Fibroblast of lung (primary cell): ENCODE results near the gene SECTM1. TPM values are rescaled to one million over a fixed set of nuclear protein-coding genes. Genes with fewer than 3 reads are reported as not detected.

Experiments
- DNase-seq, 2 donors: peaks; one replicate each; pipeline versions ENCODE4 v3.0.0 to v3.0.0-alpha.2; 2010; ENCODE audit warnings: low read depth in 2 of 2
- H2AFZ ChIP-seq: 2 replicates; pipeline ENCODE4 v1.5.1; 2012; ENCODE audit warnings: low read length, control low read depth, inconsistent platforms
- H3K27ac ChIP-seq: 2 replicates; pipeline ENCODE4 v1.5.1; 2011; ENCODE audit warnings: low read length, control low read depth; ENCODE audit not compliant: insufficient read depth
- H3K27me3 ChIP-seq: 2 replicates; pipeline ENCODE4 v1.5.1; 2011; ENCODE audit warnings: mild to moderate bottlenecking, low read length; ENCODE audit not compliant: control insufficient read depth, insufficient read depth
- H3K36me3 ChIP-seq: 2 replicates; pipeline ENCODE4 v1.5.1; 2011; ENCODE audit warnings: low read length; ENCODE audit not compliant: control insufficient read depth, insufficient read depth
- H3K4me1 ChIP-seq: 2 replicates; pipeline ENCODE4 v1.5.1; 2011; ENCODE audit warnings: low read length; ENCODE audit not compliant: control insufficient read depth, insufficient read depth; ENCODE audit errors: extremely low read depth
- H3K4me2 ChIP-seq: 2 replicates; pipeline ENCODE4 v1.5.1; 2011; ENCODE audit warnings: low read length, control low read depth; ENCODE audit not compliant: insufficient read depth; ENCODE audit errors: extremely low read depth
- H3K4me3 ChIP-seq, 4 experiments: fragments of 200-600 bp in 1 of 4; sonication (generic) in 1 of 4; replicated peaks in 1 of 4; 2 replicates each; pipeline ENCODE4 v1.5.1; 2011 to 2016; ENCODE audit warnings: low read length in 4 of 4, low read depth in 3 of 4, mild to moderate bottlenecking in 3 of 4, control low read depth in 2 of 4, inconsistent platforms in 1 of 4, mixed read lengths in 1 of 4; ENCODE audit not compliant: insufficient read depth in 1 of 4; ENCODE audit errors: control extremely low read depth in 1 of 4
- H3K79me2 ChIP-seq: 2 replicates; pipeline ENCODE4 v1.5.1; 2012; ENCODE audit warnings: mild to moderate bottlenecking, low read length, inconsistent platforms; ENCODE audit not compliant: control insufficient read depth, insufficient read depth
- H3K9ac ChIP-seq: 2 replicates; pipeline ENCODE4 v1.5.1; 2011; ENCODE audit warnings: mild to moderate bottlenecking, low read length, control low read depth; ENCODE audit not compliant: insufficient read depth
- H3K9me3 ChIP-seq: 2 replicates; pipeline ENCODE4 v1.5.1; 2012; ENCODE audit warnings: low read depth, low read length; ENCODE audit not compliant: control insufficient read depth, insufficient read depth
- H4K20me1 ChIP-seq: 2 replicates; pipeline ENCODE4 v1.5.1; 2011; ENCODE audit warnings: low read length; ENCODE audit not compliant: control insufficient read depth, insufficient read depth; ENCODE audit errors: extremely low read depth
- EZH2 ChIP-seq: IDR thresholded peaks from 2 replicates; pipeline ENCODE4 v1.5.1; 2012; ENCODE audit warnings: low read length, control low read depth, mild to moderate bottlenecking; ENCODE audit errors: missing control alignments
- polyA plus RNA-seq, 2 donors: library from polyadenylated mRNA; depleted of rRNA in 1 of 2; stranded (reverse) in 1 of 2; unstranded in 1 of 2; fragments of >200 nt; gene quantifications; 2 replicates each; pipeline ENCODE4 v1.2.1, GENCODE V29; 2011 to 2012; ENCODE audit warnings: missing spikeins in 1 of 2
- total RNA-seq: library from RNA; depleted of rRNA; stranded (reverse); fragments of >200 nt; gene quantifications from 2 replicates; pipeline ENCODE4 v1.2.1, GENCODE V29; 2014
- TF ChIP-seq, protein P1 (sequence below), 2 donors: IDR thresholded peaks in 1 of 2; conservative IDR thresholded peaks in 1 of 2; 1 replicate in 1 of 2; 2 replicates in 1 of 2; pipeline ENCODE4 v1.5.1; 2011 to 2012; ENCODE audit warnings: low read length in 2 of 2, control low read depth in 1 of 2, inconsistent platforms in 1 of 2, low read depth in 1 of 2, mild to moderate bottlenecking in 1 of 2

The SECTM1 gene
- total and polyA plus RNA-seq, 2 donors (not counting 1 experiment from before 2014, with no cell fraction given) = 17.3 to 17.5 TPM

- Histone ChIP-seq H3K27ac (no peak within 1 kb of the TSS), H3K27me3 (peaks cover 16% of the 10 kb centered on the region), H3K9ac (no peak within 1 kb of the TSS), H3K4me2 (no peak within 1 kb of the TSS), H3K36me3 (no peaks in the 10 kb centered on the region), H2AFZ (no peak within 1 kb of the TSS), H3K4me3 (no peak within 1 kb of the TSS), H3K79me2 (no peaks in the 10 kb centered on the region), H4K20me1 (no peaks in the 10 kb centered on the region), H3K9me3 (no peaks in the 10 kb centered on the region), H3K4me1 (peaks cover 5% of the 10 kb centered on the region)
- TF ChIP-seq EZH2 = no peak
- TF ChIP-seq, protein P1, sequence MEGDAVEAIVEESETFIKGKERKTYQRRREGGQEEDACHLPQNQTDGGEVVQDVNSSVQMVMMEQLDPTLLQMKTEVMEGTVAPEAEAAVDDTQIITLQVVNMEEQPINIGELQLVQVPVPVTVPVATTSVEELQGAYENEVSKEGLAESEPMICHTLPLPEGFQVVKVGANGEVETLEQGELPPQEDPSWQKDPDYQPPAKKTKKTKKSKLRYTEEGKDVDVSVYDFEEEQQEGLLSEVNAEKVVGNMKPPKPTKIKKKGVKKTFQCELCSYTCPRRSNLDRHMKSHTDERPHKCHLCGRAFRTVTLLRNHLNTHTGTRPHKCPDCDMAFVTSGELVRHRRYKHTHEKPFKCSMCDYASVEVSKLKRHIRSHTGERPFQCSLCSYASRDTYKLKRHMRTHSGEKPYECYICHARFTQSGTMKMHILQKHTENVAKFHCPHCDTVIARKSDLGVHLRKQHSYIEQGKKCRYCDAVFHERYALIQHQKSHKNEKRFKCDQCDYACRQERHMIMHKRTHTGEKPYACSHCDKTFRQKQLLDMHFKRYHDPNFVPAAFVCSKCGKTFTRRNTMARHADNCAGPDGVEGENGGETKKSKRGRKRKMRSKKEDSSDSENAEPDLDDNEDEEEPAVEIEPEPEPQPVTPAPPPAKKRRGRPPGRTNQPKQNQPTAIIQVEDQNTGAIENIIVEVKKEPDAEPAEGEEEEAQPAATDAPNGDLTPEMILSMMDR (conservative IDR thresholded peaks at IDR 0.05 in 1 of 2, IDR thresholded peaks at IDR 0.05 in 1 of 2; ENCODE audit: low read depth in 1 of 2, low read length in 2 of 2) = no peak
- no peak for DNase-seq
Measured at GRCh38 chr17:82358465-82359350, 25.1 kb upstream of the SECTM1 start, which contains the start of gene TEX19. Gene TEX19, plus strand, starts transcription at chr17:82359247. Its CDS starts 2,904 bp downstream, at chr17:82362151.

- Histone ChIP-seq H3K9ac (no peak overlapping the region), H3K27ac (no peak overlapping the region), H3K79me2 (no peaks in the 10 kb centered on the region), H2AFZ (no peak overlapping the region), H4K20me1 (no peaks in the 10 kb centered on the region), H3K36me3 (no peaks in the 10 kb centered on the region), H3K9me3 (no peaks in the 10 kb centered on the region), H3K4me1 (peaks cover 5% of the 10 kb centered on the region), H3K27me3 (peaks cover 14% of the 10 kb centered on the region), H3K4me2 (no peak overlapping the region), H3K4me3 (no peak overlapping the region)
- DNase-seq = no peak
- TF ChIP-seq EZH2 = no peak
- TF ChIP-seq, protein P1 (conservative IDR thresholded peaks at IDR 0.05 in 1 of 2, IDR thresholded peaks at IDR 0.05 in 1 of 2; ENCODE audit: low read depth in 1 of 2, low read length in 2 of 2) = no peak
Measured at GRCh38 chr17:82357394-82357793, 23.8 kb upstream of the SECTM1 start.

- H3K27me3 ChIP-seq = peaks cover 14% of the 10 kb centered on the region
- H3K4me1 ChIP-seq = peaks cover 5% of the 10 kb centered on the region
- no peaks in the 10 kb centered on the region for H3K79me2 ChIP-seq
- DNase-seq = no peak
- no peak overlapping the region for H3K4me3 ChIP-seq
- no peak overlapping the region for H3K27ac ChIP-seq
- H3K36me3 ChIP-seq = no peaks in the 10 kb centered on the region
- TF ChIP-seq, protein P1 (conservative IDR thresholded peaks at IDR 0.05 in 1 of 2, IDR thresholded peaks at IDR 0.05 in 1 of 2; ENCODE audit: low read depth in 1 of 2, low read length in 2 of 2) = no peak
- H2AFZ ChIP-seq = no peak overlapping the region
- H3K9me3 ChIP-seq = no peaks in the 10 kb centered on the region
- H3K9ac ChIP-seq = no peak overlapping the region
- H3K4me2 ChIP-seq = no peak overlapping the region
- no peaks in the 10 kb centered on the region for H4K20me1 ChIP-seq
Measured at GRCh38 chr17:82356845-82357355, 23.3 kb upstream of the SECTM1 start.
